Upper lobe of right lung (tissue), 1 donor: ENCODE measurements around the gene TUBGCP5. TPM values are rescaled to one million over a fixed set of nuclear protein-coding genes. Genes with fewer than 3 reads are reported as not detected.
A peak's percentile ranks its signal among the peaks of the same experiment; 100 is the strongest.

ENCODE experiments used
- ATAC-seq: fragments of 200-7000 bp; cut with Tn5 transposase; one replicate; pipeline ENCODE4 v1.9.1; 2020; ENCODE audit warnings: mild to moderate bottlenecking, moderate library complexity
- DNase-seq: peaks from one replicate; pipeline ENCODE4 v3.0.0-alpha.2; 2020
- H3K27ac ChIP-seq: fragments of 200-600 bp; one replicate; pipeline ENCODE4 v1.8.0; 2022
- H3K27me3 ChIP-seq: fragments of 200-600 bp; one replicate; pipeline ENCODE4 v1.8.0; 2022; ENCODE audit warnings: mild to moderate bottlenecking
- H3K36me3 ChIP-seq: fragments of 200-600 bp; one replicate; pipeline ENCODE4 v1.8.0; 2022
- H3K4me1 ChIP-seq: fragments of 200-600 bp; one replicate; pipeline ENCODE4 v1.8.0; 2022
- H3K4me3 ChIP-seq: fragments of 200-600 bp; one replicate; pipeline ENCODE4 v1.8.0; 2022; ENCODE audit warnings: mild to moderate bottlenecking
- H3K9me3 ChIP-seq: fragments of 200-600 bp; one replicate; pipeline ENCODE4 v1.8.0; 2022
- intact Hi-C: fragments of 100-400 bp; cut with DNase I; formaldehyde crosslinking; loops from one replicate; pipeline ENCODE4 v1.11.0; 2022
- total RNA-seq: library from RNA; stranded (reverse); fragmentation: NEBNext Ultra II Directional; extraction: Animal tissue kit (Norgen Biotek cat#: 25700); gene quantifications from one replicate; pipeline ENCODE4 v1.2.1, GENCODE V29; 2021
- TF ChIP-seq, protein P1 (sequence below): fragments of 200-600 bp; IDR thresholded peaks from one replicate; pipeline ENCODE4 v1.8.0; 2022; ENCODE audit warnings: antibody characterized with exemption
- donor health status: DM: no; HTN: yes; CAD: no; lungs with severe emphysema.

Gene TUBGCP5
- total RNA-seq, 1 donor from 2014 or later = 19.2 TPM

DNA sequence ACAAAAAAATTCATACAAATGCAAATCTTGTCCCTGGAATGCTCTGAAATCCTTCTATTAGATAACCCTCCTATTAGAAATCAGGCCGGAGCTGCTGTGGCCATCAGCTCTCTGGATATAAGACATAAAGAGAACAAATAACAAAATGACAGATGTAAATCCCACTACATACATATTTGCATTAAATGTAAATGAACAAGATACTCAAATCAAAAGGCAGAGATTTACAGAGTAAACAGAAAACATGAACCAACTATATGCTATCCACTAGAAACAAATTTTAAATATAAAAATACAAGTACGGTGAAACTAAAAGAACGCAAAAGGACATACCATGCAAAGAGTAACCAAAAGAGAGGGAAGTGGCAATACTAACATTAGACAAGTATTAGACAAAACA is 69.9 kb downstream of the TUBGCP5 start:
- ATAC-seq (no peak), DNase-seq (no peak)
- TF ChIP-seq, protein P1, sequence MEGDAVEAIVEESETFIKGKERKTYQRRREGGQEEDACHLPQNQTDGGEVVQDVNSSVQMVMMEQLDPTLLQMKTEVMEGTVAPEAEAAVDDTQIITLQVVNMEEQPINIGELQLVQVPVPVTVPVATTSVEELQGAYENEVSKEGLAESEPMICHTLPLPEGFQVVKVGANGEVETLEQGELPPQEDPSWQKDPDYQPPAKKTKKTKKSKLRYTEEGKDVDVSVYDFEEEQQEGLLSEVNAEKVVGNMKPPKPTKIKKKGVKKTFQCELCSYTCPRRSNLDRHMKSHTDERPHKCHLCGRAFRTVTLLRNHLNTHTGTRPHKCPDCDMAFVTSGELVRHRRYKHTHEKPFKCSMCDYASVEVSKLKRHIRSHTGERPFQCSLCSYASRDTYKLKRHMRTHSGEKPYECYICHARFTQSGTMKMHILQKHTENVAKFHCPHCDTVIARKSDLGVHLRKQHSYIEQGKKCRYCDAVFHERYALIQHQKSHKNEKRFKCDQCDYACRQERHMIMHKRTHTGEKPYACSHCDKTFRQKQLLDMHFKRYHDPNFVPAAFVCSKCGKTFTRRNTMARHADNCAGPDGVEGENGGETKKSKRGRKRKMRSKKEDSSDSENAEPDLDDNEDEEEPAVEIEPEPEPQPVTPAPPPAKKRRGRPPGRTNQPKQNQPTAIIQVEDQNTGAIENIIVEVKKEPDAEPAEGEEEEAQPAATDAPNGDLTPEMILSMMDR = no peak
- H3K27ac ChIP-seq = no peak overlapping the region
- no peaks in the 10 kb centered on the region for H3K9me3 ChIP-seq
- peaks cover 9% of the 10 kb centered on the region for H3K4me1 ChIP-seq
- H3K27me3 ChIP-seq = no peaks in the 10 kb centered on the region
- H3K36me3 ChIP-seq = no peaks in the 10 kb centered on the region
- intact Hi-C loops = no loop called here
- no peak overlapping the region for H3K4me3 ChIP-seq

DNA sequence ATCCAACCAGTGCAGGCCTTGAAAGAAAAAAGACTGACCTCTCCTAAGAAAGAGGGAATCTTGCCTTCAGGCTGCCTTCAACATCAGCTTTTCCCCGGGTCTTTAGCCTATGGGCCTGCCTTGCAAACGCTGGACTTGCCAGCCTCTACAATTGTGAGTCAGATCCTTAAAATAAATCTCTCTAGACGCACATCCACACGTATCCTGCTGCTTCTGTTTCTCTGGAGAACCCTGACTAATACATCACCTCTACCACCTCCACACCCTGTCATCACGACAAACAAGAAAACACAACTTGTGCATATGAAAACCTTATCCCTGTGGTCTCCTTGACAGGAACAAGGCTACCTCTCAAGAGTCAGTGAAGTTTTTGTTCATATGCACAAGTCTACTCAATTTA is 71.0 kb downstream of the TUBGCP5 start:
- DNase-seq = no peak
- H3K27ac ChIP-seq = no peak overlapping the region
- H3K9me3 ChIP-seq = no peaks in the 10 kb centered on the region
- H3K36me3 ChIP-seq = no peaks in the 10 kb centered on the region
- no peak for ATAC-seq
- TF ChIP-seq, protein P1 = no peak
- H3K4me1 ChIP-seq = peaks cover 15% of the 10 kb centered on the region
- intact Hi-C loops = no loop called here
- no peaks in the 10 kb centered on the region for H3K27me3 ChIP-seq
- H3K4me3 ChIP-seq = no peak overlapping the region

DNA sequence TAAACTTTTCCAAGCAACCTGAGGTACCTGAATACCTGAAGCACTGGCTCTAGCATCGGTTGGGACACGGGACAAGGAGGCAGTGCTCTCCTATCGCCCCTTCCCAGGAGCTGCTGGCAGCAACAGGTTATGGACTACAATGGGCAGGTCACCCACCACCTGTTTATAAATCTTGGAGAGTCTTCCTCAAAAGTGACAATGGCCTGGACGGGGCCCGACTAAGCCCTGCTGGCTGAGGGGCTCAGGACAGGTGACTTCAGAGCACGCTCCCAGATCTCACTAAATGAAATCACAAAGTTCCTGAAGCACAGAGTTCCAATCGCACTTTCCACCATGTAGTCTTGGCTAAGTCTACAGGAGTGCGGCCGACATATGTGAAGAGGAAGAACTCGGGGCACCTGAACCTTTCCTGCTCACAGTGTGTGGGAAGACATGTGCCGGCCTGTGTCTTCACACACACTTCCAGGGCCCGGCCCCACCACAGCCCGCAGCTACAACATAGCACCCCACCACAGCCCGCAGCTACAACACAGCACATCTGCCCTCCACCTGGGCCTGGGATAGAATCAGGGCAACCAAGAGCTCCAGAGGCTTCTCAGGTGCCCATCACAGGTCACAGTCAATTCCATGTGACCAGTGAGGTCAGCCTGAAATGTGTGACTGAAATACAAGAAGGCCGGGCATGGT is 72.1 kb downstream of the TUBGCP5 start:
- DNase-seq = no peak
- intact Hi-C loops = no loop called here

GRCh38 chr15:22966321-22967083 is 72.9 kb downstream of the TUBGCP5 start:
- Histone ChIP-seq H3K36me3 (no peaks in the 10 kb centered on the region), H3K4me1 (peaks cover 28% of the 10 kb centered on the region), H3K9me3 (no peaks in the 10 kb centered on the region), H3K27ac (no peak overlapping the region), H3K27me3 (no peaks in the 10 kb centered on the region), H3K4me3 (no peak overlapping the region)
- intact Hi-C loops = no loop called here
- DNase-seq = no peak
- ATAC-seq = no peak
- TF ChIP-seq, protein P1 = no peak

More for the DNA sequence above, 72.1 kb downstream of the TUBGCP5 start:
- TF ChIP-seq, protein P1 = no peak
- H3K4me3 ChIP-seq = no peak overlapping the region
- no peaks in the 10 kb centered on the region for H3K36me3 ChIP-seq
- H3K9me3 ChIP-seq = no peaks in the 10 kb centered on the region
- ATAC-seq = no peak
- H3K4me1 ChIP-seq = peaks cover 21% of the 10 kb centered on the region
- no peaks in the 10 kb centered on the region for H3K27me3 ChIP-seq
- H3K27ac ChIP-seq = no peak overlapping the region

DNA sequence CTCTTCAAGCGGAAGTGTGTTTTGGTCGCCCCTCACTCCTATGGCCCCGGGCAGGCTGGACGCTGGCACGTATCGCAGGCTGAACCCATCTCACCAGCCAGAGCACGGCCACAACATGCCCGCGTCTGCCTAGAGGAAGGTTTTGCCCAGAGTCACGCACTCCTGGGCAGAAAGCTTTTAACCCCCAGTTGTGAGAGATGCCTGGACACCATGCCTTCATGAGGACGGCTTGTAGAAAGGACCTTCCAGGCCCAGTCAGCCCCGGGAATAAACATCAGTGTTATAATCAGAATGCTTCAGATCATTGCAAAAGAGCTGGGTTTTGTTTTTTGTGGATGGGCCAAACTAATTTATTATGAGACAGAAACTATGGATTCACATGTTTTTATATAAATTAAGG is 75.7 kb downstream of the TUBGCP5 start:
- no peak for DNase-seq
- no peaks in the 10 kb centered on the region for H3K36me3 ChIP-seq
- peaks cover 50% of the 10 kb centered on the region for H3K4me1 ChIP-seq
- intact Hi-C loops = no loop called here
- TF ChIP-seq, protein P1 = no peak
- H3K27ac ChIP-seq = peak overlapping the region; percentile 24
- no peak for ATAC-seq
- no peak overlapping the region for H3K4me3 ChIP-seq
- H3K27me3 ChIP-seq = no peaks in the 10 kb centered on the region
- H3K9me3 ChIP-seq = no peaks in the 10 kb centered on the region
